ENCODE results near the gene KLHDC4.
A peak's percentile ranks its signal among the peaks of the same experiment; 100 is the strongest.
"Not testable (repeated sequence)": the region's sequence is repeated elsewhere in the genome, so short reads cannot be mapped to it uniquely, and the experiment has no call there.

Gene KLHDC4

DNA sequence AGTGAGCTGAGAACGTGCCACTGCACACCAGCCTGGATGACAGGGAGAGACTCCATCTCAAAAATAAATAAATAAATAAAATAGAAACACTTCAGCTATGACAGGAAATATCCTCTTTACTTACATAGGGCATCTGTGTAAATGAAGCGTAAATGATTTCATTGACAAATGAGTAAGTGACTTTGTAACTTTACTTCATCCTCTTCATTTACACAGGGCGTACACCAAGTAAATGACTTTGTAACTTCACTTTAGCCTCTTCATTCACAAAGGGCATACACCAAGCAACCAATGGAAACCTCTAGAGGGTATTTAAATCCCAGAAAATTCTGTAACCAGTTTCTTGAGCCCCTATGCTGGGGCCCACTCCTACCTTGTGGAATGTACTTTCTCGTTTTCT lies 16.2 kb upstream of the KLHDC4 start:
- Histone ChIP-seq H2AFZ (ENCODE audit: low read depth) (no peak overlapping the region), H3K4me2 (no peak overlapping the region), H3K4me3 (IDR thresholded peaks at IDR 0.05; ENCODE audit: insufficient read depth, low read depth, low read length) (no peak overlapping the region), H3K79me2 (ENCODE audit: insufficient read depth, low read depth) (no peaks in the 10 kb centered on the region), H3K27ac (no peak overlapping the region), H3K9ac (no peak overlapping the region), H3K27me3 (ENCODE audit: insufficient read depth, low read depth) (no peaks in the 10 kb centered on the region), H3K4me1 (ENCODE audit: low read depth, poor library complexity, severe bottlenecking) (peaks cover 26% of the 10 kb centered on the region), H3K36me3 (ENCODE audit: insufficient read depth) (no peaks in the 10 kb centered on the region), H4K20me1 (ENCODE audit: insufficient read depth) (no peaks in the 10 kb centered on the region)
- TF ChIP-seq CTCF (conservative IDR thresholded peaks at IDR 0.05; ENCODE audit: low read depth, low read length), result no peak

DNA sequence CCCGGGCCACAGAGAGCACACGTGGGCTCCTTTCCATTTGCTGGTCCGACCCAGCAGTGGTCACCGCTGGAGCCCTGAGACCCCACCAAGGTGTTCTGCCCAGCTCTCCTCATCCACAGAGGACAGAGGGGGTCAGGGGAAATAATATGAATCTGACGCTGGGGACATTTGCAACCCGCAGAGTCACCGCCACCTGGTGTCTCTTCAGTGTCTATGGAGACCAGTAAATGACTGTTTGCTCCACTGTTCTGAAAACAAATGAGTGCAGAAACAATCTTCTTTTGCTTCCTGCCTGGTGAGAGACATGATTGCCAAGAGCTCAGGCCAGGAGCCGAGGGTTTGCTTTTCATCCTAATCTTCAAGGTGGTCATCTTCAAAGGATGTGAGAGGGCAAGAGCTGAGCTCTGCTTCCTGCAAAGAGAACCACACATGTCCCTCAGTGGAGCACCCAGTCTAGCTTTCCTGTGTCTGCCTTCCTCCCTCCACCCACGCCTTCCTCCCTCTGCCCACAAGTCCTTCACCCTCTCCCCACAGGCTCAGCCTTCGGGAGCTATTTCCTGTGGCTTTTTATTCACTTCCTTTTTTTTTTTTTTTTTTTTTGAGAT lies 14.7 kb upstream of the KLHDC4 start:
- Histone ChIP-seq H3K9ac (no peak overlapping the region), H3K36me3 (ENCODE audit: insufficient read depth) (no peaks in the 10 kb centered on the region), H3K4me3 (IDR thresholded peaks at IDR 0.05; ENCODE audit: insufficient read depth, low read depth, low read length) (no peak overlapping the region), H3K4me2 (no peak overlapping the region), H3K4me1 (ENCODE audit: low read depth, poor library complexity, severe bottlenecking) (peaks cover 41% of the 10 kb centered on the region), H3K27ac (no peak overlapping the region), H4K20me1 (ENCODE audit: insufficient read depth) (no peaks in the 10 kb centered on the region), H3K27me3 (ENCODE audit: insufficient read depth, low read depth) (no peaks in the 10 kb centered on the region), H2AFZ (ENCODE audit: low read depth) (no peak overlapping the region), H3K79me2 (ENCODE audit: insufficient read depth, low read depth) (no peaks in the 10 kb centered on the region)
- no peak for TF ChIP-seq CTCF (conservative IDR thresholded peaks at IDR 0.05; ENCODE audit: low read depth, low read length)

- H3K27me3 ChIP-seq (ENCODE audit: insufficient read depth, low read depth), result no peaks in the 10 kb centered on the region
- H4K20me1 ChIP-seq (ENCODE audit: insufficient read depth), result no peaks in the 10 kb centered on the region
- no peak overlapping the region for H3K4me3 ChIP-seq (IDR thresholded peaks at IDR 0.05; ENCODE audit: insufficient read depth, low read depth, low read length)
- peak overlapping the region; percentile 80 for H2AFZ ChIP-seq (ENCODE audit: low read depth)
- TF ChIP-seq CTCF (conservative IDR thresholded peaks at IDR 0.05; ENCODE audit: low read depth, low read length), result peak; percentile 75
- H3K36me3 ChIP-seq (ENCODE audit: insufficient read depth), result no peaks in the 10 kb centered on the region
- H3K4me1 ChIP-seq (ENCODE audit: low read depth, poor library complexity, severe bottlenecking), result peaks cover 56% of the 10 kb centered on the region
- peak overlapping the region; percentile 95 for H3K9ac ChIP-seq
- H3K4me2 ChIP-seq, result peak overlapping the region; percentile 100
- no peaks in the 10 kb centered on the region for H3K79me2 ChIP-seq (ENCODE audit: insufficient read depth, low read depth)
- peak overlapping the region; percentile 98 for H3K27ac ChIP-seq
These were observed 13.2 kb upstream of the KLHDC4 start for GRCh38 chr16:87778830-87779579.

- H4K20me1 ChIP-seq (ENCODE audit: insufficient read depth), result no peaks in the 10 kb centered on the region
- no peak for TF ChIP-seq CTCF (conservative IDR thresholded peaks at IDR 0.05; ENCODE audit: low read depth, low read length)
- no peaks in the 10 kb centered on the region for H3K36me3 ChIP-seq (ENCODE audit: insufficient read depth)
- H3K4me3 ChIP-seq (IDR thresholded peaks at IDR 0.05; ENCODE audit: insufficient read depth, low read depth, low read length), result no peak overlapping the region
- peak overlapping the region; percentile 100 for H3K4me2 ChIP-seq
- peak overlapping the region; percentile 98 for H3K27ac ChIP-seq
- peak overlapping the region; percentile 80 for H2AFZ ChIP-seq (ENCODE audit: low read depth)
- H3K27me3 ChIP-seq (ENCODE audit: insufficient read depth, low read depth), result no peaks in the 10 kb centered on the region
- no peaks in the 10 kb centered on the region for H3K79me2 ChIP-seq (ENCODE audit: insufficient read depth, low read depth)
- peak overlapping the region; percentile 95 for H3K9ac ChIP-seq
- H3K4me1 ChIP-seq (ENCODE audit: low read depth, poor library complexity, severe bottlenecking), result peaks cover 61% of the 10 kb centered on the region
These were observed 12.7 kb upstream of the KLHDC4 start for GRCh38 chr16:87778476-87778829.

DNA sequence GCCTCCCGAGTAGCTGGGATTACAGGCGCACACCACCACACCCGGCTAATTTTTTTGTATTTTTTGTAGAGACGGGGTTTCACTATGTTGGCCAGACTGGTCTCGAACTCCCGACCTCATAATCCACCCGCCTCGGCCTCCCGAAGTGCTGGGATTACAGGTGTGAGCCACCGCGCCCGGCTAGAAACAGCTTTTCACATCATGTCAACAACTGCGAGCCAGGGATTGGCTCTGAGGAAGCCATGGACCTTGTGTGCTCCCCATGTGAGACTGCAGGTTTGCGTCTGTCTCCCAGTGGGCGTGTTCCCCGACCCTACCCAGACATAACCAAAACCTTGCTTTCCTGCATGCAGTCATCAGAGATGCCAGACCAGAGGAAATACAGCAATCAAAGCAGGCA lies 8.1 kb upstream of the KLHDC4 start:
- H3K27ac ChIP-seq, result peak overlapping the region; percentile 83
- H3K4me1 ChIP-seq (ENCODE audit: low read depth, poor library complexity, severe bottlenecking), result peaks cover 66% of the 10 kb centered on the region
- not testable (repeated sequence) for H3K27me3 ChIP-seq (ENCODE audit: insufficient read depth, low read depth); H3K36me3 ChIP-seq (ENCODE audit: insufficient read depth); H3K4me3 ChIP-seq (IDR thresholded peaks at IDR 0.05; ENCODE audit: insufficient read depth, low read depth, low read length); H3K79me2 ChIP-seq (ENCODE audit: insufficient read depth, low read depth); H4K20me1 ChIP-seq (ENCODE audit: insufficient read depth)
- H3K4me2 ChIP-seq, result peak overlapping the region; percentile 69; the same call in 1 of the 2 replicates
- H2AFZ ChIP-seq (ENCODE audit: low read depth), result peak overlapping the region; percentile 14; the same call in 1 of the 2 replicates
- H3K9ac ChIP-seq, result peak overlapping the region; percentile 15; the same call in 1 of the 2 replicates

- not testable (repeated sequence) for H2AFZ ChIP-seq (ENCODE audit: low read depth); H3K9ac ChIP-seq; H3K27me3 ChIP-seq (ENCODE audit: insufficient read depth, low read depth); H3K27ac ChIP-seq; H4K20me1 ChIP-seq (ENCODE audit: insufficient read depth); H3K36me3 ChIP-seq (ENCODE audit: insufficient read depth); H3K4me3 ChIP-seq (IDR thresholded peaks at IDR 0.05; ENCODE audit: insufficient read depth, low read depth, low read length)
- Histone ChIP-seq H3K4me1 (ENCODE audit: low read depth, poor library complexity, severe bottlenecking) (peaks cover 44% of the 10 kb centered on the region), H3K79me2 (ENCODE audit: insufficient read depth, low read depth) (peaks cover 32% of the 10 kb centered on the region), H3K4me2 (peak overlapping the region; percentile 95; the same call in 1 of the 2 replicates)
These were observed 1.7 kb upstream of the KLHDC4 start for GRCh38 chr16:87767456-87767855.

All from KMS-11 (cell line).